Activated CD8-positive, alpha-beta memory T cell treated with anti-CD3 and anti-CD28 coated beads, Interleukin-2, amount 50 U/mL, for 4 hours (primary cell): ENCODE results near the gene NARS2.
"Not testable (repeated sequence)": the region's sequence is repeated elsewhere in the genome, so short reads cannot be mapped to it uniquely, and the experiment has no call there.

Experiments
- DNase-seq: peaks from one replicate; pipeline ENCODE4 v3.0.0-alpha.2; 2020

The NARS2 gene, protein sequence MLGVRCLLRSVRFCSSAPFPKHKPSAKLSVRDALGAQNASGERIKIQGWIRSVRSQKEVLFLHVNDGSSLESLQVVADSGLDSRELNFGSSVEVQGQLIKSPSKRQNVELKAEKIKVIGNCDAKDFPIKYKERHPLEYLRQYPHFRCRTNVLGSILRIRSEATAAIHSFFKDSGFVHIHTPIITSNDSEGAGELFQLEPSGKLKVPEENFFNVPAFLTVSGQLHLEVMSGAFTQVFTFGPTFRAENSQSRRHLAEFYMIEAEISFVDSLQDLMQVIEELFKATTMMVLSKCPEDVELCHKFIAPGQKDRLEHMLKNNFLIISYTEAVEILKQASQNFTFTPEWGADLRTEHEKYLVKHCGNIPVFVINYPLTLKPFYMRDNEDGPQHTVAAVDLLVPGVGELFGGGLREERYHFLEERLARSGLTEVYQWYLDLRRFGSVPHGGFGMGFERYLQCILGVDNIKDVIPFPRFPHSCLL

GRCh38 chr11:78574386-78575381, at the start of gene NARS2:
NARS2 (minus strand) TSS chr11:78574864; CDS start chr11:78574488, 376 bp downstream.
- DNase-seq, result peak; percentile 99

GRCh38 chr11:78622666-78623065, 48.0 kb upstream of the NARS2 start:
- no peak for DNase-seq

- no peak for DNase-seq
These were observed 45.5 kb upstream of the NARS2 start for GRCh38 chr11:78620159-78620558.

GRCh38 chr11:78615724-78616123, 41.1 kb upstream of the NARS2 start:
- DNase-seq, result no peak

DNA sequence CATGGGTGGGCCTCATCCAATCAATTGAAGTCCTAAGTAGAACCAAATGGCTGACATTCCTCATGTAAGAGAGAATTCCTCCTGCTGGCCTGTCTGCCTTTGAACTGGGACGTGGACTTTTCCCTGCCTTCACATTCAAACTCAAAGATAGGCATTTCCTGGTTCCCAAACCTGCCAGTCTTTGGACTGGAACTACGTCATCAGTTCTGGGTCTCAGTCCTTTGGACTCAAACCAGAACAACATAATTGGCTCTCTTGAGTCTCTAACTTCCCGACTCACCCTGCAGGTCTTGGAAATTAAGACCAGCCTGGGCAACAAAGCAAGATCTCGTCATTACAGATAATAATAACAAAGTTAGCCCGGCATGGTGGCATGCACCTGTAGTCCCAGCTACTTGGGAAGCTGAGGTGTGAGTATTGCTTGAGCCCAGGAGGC, 38.7 kb upstream of the NARS2 start:
- DNase-seq, result no peak

- DNase-seq, result no peak
These were observed 38.2 kb upstream of the NARS2 start for GRCh38 chr11:78612721-78613377.

DNA sequence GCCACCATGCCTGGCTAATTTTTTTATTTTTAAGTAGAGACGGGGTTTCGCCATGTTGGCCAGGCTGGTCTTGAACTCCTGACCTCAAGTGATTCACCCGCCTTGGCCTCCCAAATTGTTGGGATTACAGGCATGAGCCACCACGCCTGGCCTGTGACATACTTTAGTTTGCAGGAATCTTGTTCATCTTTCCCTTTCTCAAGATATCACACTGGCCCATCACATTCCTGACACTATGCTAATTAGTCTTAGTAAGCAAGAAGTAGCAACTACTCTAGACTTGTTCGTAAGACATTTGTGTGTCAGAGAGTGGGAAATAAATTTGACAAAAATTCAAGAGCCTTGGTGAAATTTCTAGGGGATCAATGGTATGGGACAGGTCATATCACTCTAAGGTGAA, 34.7 kb upstream of the NARS2 start:
- not testable (repeated sequence) for DNase-seq

GRCh38 chr11:78607696-78608095, 33.0 kb upstream of the NARS2 start:
- DNase-seq, result no peak

GRCh38 chr11:78606667-78607066, 32.0 kb upstream of the NARS2 start:
- no peak for DNase-seq

DNA sequence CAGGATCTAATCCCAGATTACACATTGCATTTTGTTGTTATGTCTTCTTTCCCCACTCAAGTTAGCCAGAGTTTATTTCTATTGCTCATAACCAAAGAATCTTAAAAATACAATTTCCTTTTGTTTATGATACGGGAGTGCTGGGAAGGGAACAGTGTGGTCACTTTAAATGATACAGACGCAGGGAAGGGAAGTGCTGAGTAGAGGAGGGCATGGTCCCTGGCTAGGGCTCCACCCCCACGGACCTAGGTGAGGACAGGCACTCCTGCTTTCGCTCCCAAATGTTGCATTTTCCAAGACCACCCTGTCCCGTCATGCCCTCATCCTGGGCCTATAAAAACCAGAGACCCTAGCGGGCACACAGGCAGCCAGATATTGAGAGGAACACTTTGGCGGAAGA, 30.6 kb upstream of the NARS2 start:
- DNase-seq, result no peak

- DNase-seq, result no peak
These were observed 29.1 kb upstream of the NARS2 start for GRCh38 chr11:78603792-78604191.

- DNase-seq, result not testable (repeated sequence)
These were observed 28.1 kb upstream of the NARS2 start for GRCh38 chr11:78602771-78603170.

- DNase-seq, result not testable (repeated sequence)
These were observed 26.4 kb upstream of the NARS2 start for GRCh38 chr11:78601066-78601465.

- not testable (repeated sequence) for DNase-seq
These were observed 22.9 kb upstream of the NARS2 start for GRCh38 chr11:78597579-78597978.

DNA sequence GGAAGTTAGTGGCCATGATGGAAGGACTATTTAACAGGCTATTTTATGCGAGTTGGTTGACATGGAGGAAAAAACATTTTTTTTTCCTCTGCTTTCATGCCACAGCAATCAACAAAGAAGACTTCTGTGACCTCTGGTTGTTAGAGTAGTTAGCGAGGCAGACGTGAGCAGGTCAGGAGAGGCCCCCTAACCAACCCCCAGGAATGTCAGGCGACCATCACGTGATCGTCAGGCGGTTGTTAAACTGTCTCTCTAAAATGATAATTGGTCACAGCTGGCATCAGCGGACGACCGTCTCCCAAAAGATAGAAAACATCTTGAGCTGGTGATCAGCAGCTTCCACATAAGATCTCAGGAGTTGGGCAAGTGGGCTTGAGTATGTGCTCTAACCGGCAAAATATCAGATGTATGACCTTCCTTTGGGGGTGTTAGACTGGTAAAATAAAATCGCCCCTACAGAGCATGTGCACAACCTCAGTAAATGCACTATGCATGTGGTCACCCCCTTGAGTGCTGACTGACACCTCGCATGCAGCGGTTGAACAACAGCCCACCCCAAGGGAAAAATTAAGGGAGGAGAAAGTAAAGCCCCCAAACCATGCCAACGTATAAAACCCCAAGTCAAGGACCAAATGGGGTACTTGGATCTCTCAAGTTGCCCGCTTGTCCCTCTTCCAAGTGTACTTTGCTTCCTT, 20.9 kb upstream of the NARS2 start:
- no peak for DNase-seq

- no peak for DNase-seq
These were observed 20.1 kb upstream of the NARS2 start for GRCh38 chr11:78594814-78595213.

- DNase-seq, result no peak
These were observed 13.9 kb upstream of the NARS2 start for GRCh38 chr11:78588517-78588916.

- no peak for DNase-seq
These were observed 12.8 kb upstream of the NARS2 start for GRCh38 chr11:78587446-78587845.

DNA sequence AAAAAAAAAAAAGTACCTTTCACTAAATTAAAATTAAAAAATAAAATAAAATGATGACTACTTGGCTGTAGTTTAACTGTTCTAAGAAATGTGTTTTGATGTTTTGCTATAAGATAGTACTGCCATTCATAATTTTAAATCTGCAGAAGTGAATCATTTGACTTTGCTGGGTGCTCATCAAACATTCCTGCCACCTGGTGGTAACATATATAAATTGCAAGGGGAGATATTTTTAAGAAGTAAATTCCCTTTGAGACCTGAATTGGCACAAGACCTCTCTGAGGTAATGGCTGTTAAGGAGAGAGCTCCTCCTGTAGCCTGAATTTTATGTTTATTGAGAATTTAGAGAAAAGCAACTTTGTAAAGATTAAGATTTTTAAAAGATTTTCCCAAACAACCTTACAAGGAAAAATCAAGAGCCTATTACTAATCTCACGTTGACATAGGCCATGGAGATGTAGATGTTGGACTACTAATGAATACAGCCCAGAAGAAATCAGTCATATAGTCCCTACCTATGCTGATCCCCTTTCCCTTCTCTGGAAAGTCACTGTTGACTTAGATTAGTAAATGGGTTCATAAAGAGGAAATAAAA, 11.9 kb upstream of the NARS2 start:
- no peak for DNase-seq

- DNase-seq, result no peak
These were observed 9.2 kb upstream of the NARS2 start for GRCh38 chr11:78583889-78584288.

DNA sequence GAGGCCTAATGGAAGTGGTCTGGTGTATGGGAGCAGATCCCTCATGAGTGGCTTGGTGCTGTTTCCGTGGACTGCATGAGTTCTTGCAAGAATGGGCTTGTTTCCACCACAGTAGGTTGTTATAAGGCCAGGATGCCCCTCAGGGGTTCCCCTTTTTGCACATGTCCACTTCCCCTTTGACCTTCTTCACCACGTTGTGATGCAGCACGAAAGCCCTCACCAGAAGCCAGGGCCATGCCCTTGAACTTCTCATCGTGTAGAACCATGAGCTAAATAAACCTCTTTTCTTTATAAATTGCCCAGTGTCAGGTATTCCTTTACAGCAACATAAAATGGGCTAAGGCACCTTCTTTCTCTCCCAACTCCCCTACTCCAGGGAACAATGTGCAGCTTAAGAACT, 2.8 kb upstream of the NARS2 start:
- DNase-seq, result no peak

DNA sequence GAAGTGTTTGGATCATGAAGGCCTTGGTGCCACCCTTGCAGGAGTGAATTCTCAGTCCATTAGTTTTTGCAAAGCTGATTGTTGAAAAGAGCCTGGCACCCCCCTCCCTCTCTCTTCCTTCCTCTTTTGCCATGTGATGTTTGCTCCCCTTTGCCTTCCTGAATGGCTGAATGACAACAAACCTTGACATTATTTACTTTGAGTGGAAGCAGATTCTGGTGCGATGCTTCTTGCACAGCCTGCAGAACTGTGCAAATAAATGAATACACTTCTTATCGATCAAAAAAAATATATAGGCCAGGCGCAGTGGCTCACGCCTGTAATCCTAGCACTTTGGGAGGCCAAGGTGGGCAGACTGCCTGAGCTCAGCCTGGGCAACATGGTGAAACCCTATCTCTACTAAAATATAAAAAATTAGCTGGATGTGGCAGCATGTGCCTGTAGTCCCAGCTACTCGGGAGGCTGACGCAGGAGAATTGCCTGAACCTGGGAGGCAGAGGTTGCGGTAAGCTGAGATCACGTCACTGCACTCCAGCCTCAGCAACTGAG, 2.0 kb upstream of the NARS2 start:
- no peak for DNase-seq
